GM12801 (cell line): ENCODE data around the gene TTC22.

Source experiments
- CTCF ChIP-seq: IDR thresholded peaks from one replicate; pipeline ENCODE4 v1.5.1; 2011; ENCODE audit warnings: control low read depth; ENCODE audit not compliant: insufficient read length; ENCODE audit errors: extremely low read depth

Gene TTC22

GRCh38 chr1:54741531-54741930, 59.6 kb downstream of the TTC22 start:
- TF ChIP-seq CTCF = no peak

GRCh38 chr1:54738244-54738643, 62.9 kb downstream of the TTC22 start:
- no peak for TF ChIP-seq CTCF

GRCh38 chr1:54736685-54737084, 64.4 kb downstream of the TTC22 start:
- no peak for TF ChIP-seq CTCF
